HCT116 (cell line): ENCODE data around the gene PEAK3.

Experiments
- CEBPB ChIP-seq: IDR thresholded peaks from 2 replicates; pipeline ENCODE4 v1.6.1; 2012; ENCODE audit warnings: low read depth
- EZH2 ChIP-seq: fragments of 200-600 bp; sonication (generic); IDR thresholded peaks from 2 replicates; pipeline ENCODE4 v1.6.1; 2017; ENCODE audit warnings: antibody characterized with exemption, mixed run types
- EZH2phosphoT487 ChIP-seq: fragments of 200-600 bp; IDR thresholded peaks from 2 replicates; pipeline ENCODE4 v1.6.1; 2018; ENCODE audit warnings: antibody characterized with exemption, borderline replicate concordance
- JUND ChIP-seq: IDR thresholded peaks from 2 replicates; pipeline ENCODE4 v1.6.1; 2012
- POLR2A ChIP-seq: IDR thresholded peaks from 2 replicates; pipeline ENCODE4 v1.7.0; 2011; ENCODE audit warnings: borderline replicate concordance; ENCODE audit not compliant: insufficient read depth, insufficient read length; ENCODE audit errors: extremely low read depth
- POLR2AphosphoS5 ChIP-seq: IDR thresholded peaks from 2 replicates; pipeline ENCODE4 v1.6.1; 2011; ENCODE audit warnings: mild to moderate bottlenecking, low read depth, low read length, moderate library complexity
- SRF ChIP-seq: IDR thresholded peaks from 2 replicates; pipeline ENCODE4 v1.6.1; 2012; ENCODE audit warnings: low read depth
- TF ChIP-seq, protein P1 (sequence below), 3 experiments: fragments of 200-600 bp in 1 of 3; sonication (generic) in 1 of 3; IDR thresholded peaks in 2 of 3; conservative IDR thresholded peaks in 1 of 3; 2 replicates each; pipeline ENCODE4 v1.5.1; 2012 to 2017; ENCODE audit warnings: low read depth in 2 of 3, low read length in 2 of 3, antibody characterized with exemption in 1 of 3, borderline replicate concordance in 1 of 3, control low read depth in 1 of 3, mild to moderate bottlenecking in 1 of 3, mixed read lengths in 1 of 3, mixed run types in 1 of 3, moderate library complexity in 1 of 3; ENCODE audit not compliant: insufficient read depth in 1 of 3
- TF ChIP-seq, protein P2 (sequence below): IDR thresholded peaks from 2 replicates; pipeline ENCODE4 v1.6.1; 2012; ENCODE audit warnings: low read depth

DNA sequence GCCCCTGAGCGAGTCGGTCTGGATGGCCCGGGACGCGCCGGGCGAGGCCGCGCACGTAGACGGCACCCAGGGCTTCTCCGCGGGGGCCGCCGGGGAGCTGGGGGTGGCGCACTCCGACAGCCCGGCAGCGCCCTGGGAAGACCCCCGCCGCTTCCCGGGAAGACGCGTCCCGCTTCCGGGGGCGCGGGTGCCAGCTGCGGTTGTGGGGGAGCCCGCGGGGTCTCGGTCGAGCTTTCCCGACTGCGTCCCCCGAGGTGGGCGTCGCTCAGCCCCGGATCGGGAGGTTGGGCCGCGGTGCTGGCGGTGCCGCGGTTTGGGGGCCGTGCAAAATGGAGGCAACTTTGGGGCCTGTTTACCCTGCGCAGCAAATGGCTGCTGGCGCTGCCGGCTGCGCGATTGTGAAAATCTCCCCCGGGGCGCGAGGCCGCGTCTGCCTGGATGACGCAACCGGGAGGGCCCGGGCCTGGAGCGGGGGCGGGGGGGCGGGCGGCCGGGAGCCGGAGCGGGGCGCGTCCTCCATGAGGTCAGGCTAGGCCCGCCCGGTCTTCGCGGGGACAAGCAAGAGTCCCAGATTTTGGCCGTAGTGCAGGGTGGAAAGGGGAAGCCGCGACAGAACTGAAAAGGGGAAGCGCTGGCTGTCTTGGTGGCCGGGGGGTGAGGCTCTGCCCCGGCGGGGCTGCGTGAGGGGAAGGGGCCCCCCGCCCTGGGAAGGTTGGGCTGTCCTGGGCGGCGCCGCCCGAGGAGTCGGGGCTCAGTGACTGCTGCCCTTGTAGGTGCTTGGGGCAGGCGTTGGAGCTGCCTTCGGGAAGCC, 11.3 kb downstream of the PEAK3 start:
- TF ChIP-seq, protein P1, sequence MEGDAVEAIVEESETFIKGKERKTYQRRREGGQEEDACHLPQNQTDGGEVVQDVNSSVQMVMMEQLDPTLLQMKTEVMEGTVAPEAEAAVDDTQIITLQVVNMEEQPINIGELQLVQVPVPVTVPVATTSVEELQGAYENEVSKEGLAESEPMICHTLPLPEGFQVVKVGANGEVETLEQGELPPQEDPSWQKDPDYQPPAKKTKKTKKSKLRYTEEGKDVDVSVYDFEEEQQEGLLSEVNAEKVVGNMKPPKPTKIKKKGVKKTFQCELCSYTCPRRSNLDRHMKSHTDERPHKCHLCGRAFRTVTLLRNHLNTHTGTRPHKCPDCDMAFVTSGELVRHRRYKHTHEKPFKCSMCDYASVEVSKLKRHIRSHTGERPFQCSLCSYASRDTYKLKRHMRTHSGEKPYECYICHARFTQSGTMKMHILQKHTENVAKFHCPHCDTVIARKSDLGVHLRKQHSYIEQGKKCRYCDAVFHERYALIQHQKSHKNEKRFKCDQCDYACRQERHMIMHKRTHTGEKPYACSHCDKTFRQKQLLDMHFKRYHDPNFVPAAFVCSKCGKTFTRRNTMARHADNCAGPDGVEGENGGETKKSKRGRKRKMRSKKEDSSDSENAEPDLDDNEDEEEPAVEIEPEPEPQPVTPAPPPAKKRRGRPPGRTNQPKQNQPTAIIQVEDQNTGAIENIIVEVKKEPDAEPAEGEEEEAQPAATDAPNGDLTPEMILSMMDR (IDR thresholded peaks at IDR 0.05 in 2 of 3, conservative IDR thresholded peaks at IDR 0.05 in 1 of 3; ENCODE audit: borderline replicate concordance in 1 of 3, insufficient read depth in 1 of 3, low read depth in 2 of 3, low read length in 2 of 3) = no peak
- no peak for TF ChIP-seq POLR2A
- TF ChIP-seq POLR2AphosphoS5 = peak; percentile 24; the same call in 1 of the 2 replicates
- no peak for TF ChIP-seq EZH2
- TF ChIP-seq SRF = no peak
- TF ChIP-seq, protein P2, sequence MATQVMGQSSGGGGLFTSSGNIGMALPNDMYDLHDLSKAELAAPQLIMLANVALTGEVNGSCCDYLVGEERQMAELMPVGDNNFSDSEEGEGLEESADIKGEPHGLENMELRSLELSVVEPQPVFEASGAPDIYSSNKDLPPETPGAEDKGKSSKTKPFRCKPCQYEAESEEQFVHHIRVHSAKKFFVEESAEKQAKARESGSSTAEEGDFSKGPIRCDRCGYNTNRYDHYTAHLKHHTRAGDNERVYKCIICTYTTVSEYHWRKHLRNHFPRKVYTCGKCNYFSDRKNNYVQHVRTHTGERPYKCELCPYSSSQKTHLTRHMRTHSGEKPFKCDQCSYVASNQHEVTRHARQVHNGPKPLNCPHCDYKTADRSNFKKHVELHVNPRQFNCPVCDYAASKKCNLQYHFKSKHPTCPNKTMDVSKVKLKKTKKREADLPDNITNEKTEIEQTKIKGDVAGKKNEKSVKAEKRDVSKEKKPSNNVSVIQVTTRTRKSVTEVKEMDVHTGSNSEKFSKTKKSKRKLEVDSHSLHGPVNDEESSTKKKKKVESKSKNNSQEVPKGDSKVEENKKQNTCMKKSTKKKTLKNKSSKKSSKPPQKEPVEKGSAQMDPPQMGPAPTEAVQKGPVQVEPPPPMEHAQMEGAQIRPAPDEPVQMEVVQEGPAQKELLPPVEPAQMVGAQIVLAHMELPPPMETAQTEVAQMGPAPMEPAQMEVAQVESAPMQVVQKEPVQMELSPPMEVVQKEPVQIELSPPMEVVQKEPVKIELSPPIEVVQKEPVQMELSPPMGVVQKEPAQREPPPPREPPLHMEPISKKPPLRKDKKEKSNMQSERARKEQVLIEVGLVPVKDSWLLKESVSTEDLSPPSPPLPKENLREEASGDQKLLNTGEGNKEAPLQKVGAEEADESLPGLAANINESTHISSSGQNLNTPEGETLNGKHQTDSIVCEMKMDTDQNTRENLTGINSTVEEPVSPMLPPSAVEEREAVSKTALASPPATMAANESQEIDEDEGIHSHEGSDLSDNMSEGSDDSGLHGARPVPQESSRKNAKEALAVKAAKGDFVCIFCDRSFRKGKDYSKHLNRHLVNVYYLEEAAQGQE = no peak
- TF ChIP-seq JUND = no peak
- TF ChIP-seq EZH2phosphoT487 = no peak
- no peak for TF ChIP-seq CEBPB
